Endothelial cell of umbilical vein (primary cell): ENCODE measurements around the gene FYB1. TPM values are rescaled to one million over a fixed set of nuclear protein-coding genes. Genes with fewer than 3 reads are reported as not detected.

Experiments used
- BruUV-seq: library from RNA; stranded (reverse); fragments of 400-500 nt; replicated peaks from 2 replicates; lab custom pipeline; 2021; lab: Mats Ljungman, UMichigan
- CTCF ChIA-PET: fragments of 300-600, 350-600 bp; sonication (Branson Sonifier 250); formaldehyde crosslinking; loops from one replicate; lab custom pipeline; 2021; ENCODE audit warnings: antibody characterized with exemption, inconsistent platforms; lab: Charles Lee
- POLR2A ChIA-PET: fragments of 300-600, 350-600 bp; sonication (Branson Sonifier 250); formaldehyde crosslinking; loops from one replicate; lab custom pipeline; 2021; ENCODE audit warnings: antibody characterized with exemption, inconsistent platforms; lab: Charles Lee
- DNase-seq: peaks from one replicate; pipeline ENCODE4 v3.0.0-alpha.2; 2011; ENCODE audit warnings: low read depth, low spot score
- FAIRE-seq: peaks from 2 replicates; lab custom pipeline; 2011; peaks lifted over from hg19 to GRCh38; lab: Jason Lieb, UNC
- H2AFZ ChIP-seq: 2 replicates; pipeline ENCODE4 v1.6.0; 2012; ENCODE audit warnings: low read depth, low read length, control low read depth, inconsistent platforms
- H3K27ac ChIP-seq: 2 replicates; pipeline ENCODE4 v1.5.1; 2011; ENCODE audit warnings: low read depth, mild to moderate bottlenecking, control low read depth, low read length, moderate library complexity; ENCODE audit not compliant: insufficient read depth
- H3K27me3 ChIP-seq, 2 experiments: 2 replicates each; pipeline versions ENCODE4 v1.6.0 to v1.6.1; 2011; ENCODE audit warnings: low read length in 2 of 2, mixed read lengths in 1 of 2; ENCODE audit not compliant: control insufficient read depth in 2 of 2, insufficient read depth in 2 of 2
- H3K36me3 ChIP-seq, 2 experiments: 2 replicates in 1 of 2; 3 replicates in 1 of 2; pipeline ENCODE4 v1.5.1; 2011; ENCODE audit warnings: low read length in 2 of 2, mild to moderate bottlenecking in 1 of 2, moderate library complexity in 1 of 2; ENCODE audit not compliant: control insufficient read depth in 2 of 2, insufficient read depth in 2 of 2; ENCODE audit errors: extremely low read depth in 1 of 2
- H3K4me1 ChIP-seq: 3 replicates; pipeline ENCODE4 v1.5.1; 2011; ENCODE audit warnings: mild to moderate bottlenecking, low read length; ENCODE audit not compliant: control insufficient read depth, insufficient read depth; ENCODE audit errors: extremely low read depth
- H3K4me2 ChIP-seq: 2 replicates; pipeline ENCODE4 v1.6.1; 2011; ENCODE audit warnings: low read length, control low read depth, mixed read lengths; ENCODE audit not compliant: insufficient read depth
- H3K4me3 ChIP-seq, 3 experiments: fragments of 200-600 bp in 1 of 3; sonication (generic), shearing (Covaris generic) in 1 of 3; replicated peaks in 1 of 3; 2 replicates each; pipeline ENCODE4 v1.5.1; 2011 to 2016; ENCODE audit warnings: control low read depth in 3 of 3, low read length in 3 of 3, mild to moderate bottlenecking in 2 of 3, inconsistent platforms in 1 of 3, low read depth in 1 of 3, moderate library complexity in 1 of 3; ENCODE audit not compliant: insufficient read depth in 1 of 3
- H3K79me2 ChIP-seq: 2 replicates; pipeline ENCODE4 v1.6.0; 2012; ENCODE audit warnings: low read length, inconsistent platforms; ENCODE audit not compliant: control insufficient read depth, insufficient read depth
- H3K9ac ChIP-seq: replicated peaks from 2 replicates; pipeline ENCODE3; 2011; ENCODE audit warnings: low read length, control low read depth; ENCODE audit not compliant: insufficient read depth; ENCODE audit errors: extremely low read depth
- H3K9me1 ChIP-seq: replicated peaks from 3 replicates; pipeline ENCODE4 v1.6.0; 2011; ENCODE audit warnings: mild to moderate bottlenecking, low read length; ENCODE audit not compliant: control insufficient read depth, insufficient read depth; ENCODE audit errors: extremely low read depth
- H3K9me3 ChIP-seq: replicated peaks from 2 replicates; pipeline ENCODE4 v1.5.1; 2012; ENCODE audit warnings: low read length, inconsistent platforms; ENCODE audit not compliant: control insufficient read depth, insufficient read depth
- H4K20me1 ChIP-seq: replicated peaks from 2 replicates; pipeline ENCODE3; 2011; ENCODE audit warnings: mild to moderate bottlenecking, low read length; ENCODE audit not compliant: control insufficient read depth, insufficient read depth; ENCODE audit errors: extremely low read depth
- EZH2 ChIP-seq: IDR thresholded peaks from 2 replicates; pipeline ENCODE4 v1.6.1; 2012; ENCODE audit warnings: borderline replicate concordance, low read depth, mild to moderate bottlenecking, moderate library complexity, low read length, inconsistent platforms; ENCODE audit not compliant: severe bottlenecking
- FOS ChIP-seq: IDR thresholded peaks from 2 replicates; pipeline ENCODE4 v1.6.1; 2011; ENCODE audit warnings: mild to moderate bottlenecking, low read length, moderate library complexity, borderline replicate concordance; ENCODE audit not compliant: insufficient read depth
- GATA2 ChIP-seq: IDR thresholded peaks from 2 replicates; pipeline ENCODE4 v1.7.0; 2011; ENCODE audit warnings: low read depth, mild to moderate bottlenecking, moderate library complexity, mixed read lengths, low read length; ENCODE audit not compliant: insufficient read length, insufficient read depth
- JUN ChIP-seq: IDR thresholded peaks from 2 replicates; pipeline ENCODE4 v1.6.1; 2011; ENCODE audit warnings: borderline replicate concordance, low read depth; ENCODE audit not compliant: insufficient read length, insufficient read depth
- MYC ChIP-seq: IDR thresholded peaks from one replicate; pipeline ENCODE4 v1.6.1; 2011; ENCODE audit warnings: mild to moderate bottlenecking, low read depth, low read length
- POLR2A ChIP-seq: IDR thresholded peaks from 2 replicates; pipeline ENCODE4 v1.6.1; 2012; ENCODE audit warnings: low read depth, mild to moderate bottlenecking, control low read depth, low read length
- POLR2AphosphoS5 ChIP-seq: IDR thresholded peaks from 2 replicates; pipeline ENCODE4 v1.6.1; 2012; ENCODE audit warnings: low read depth, mild to moderate bottlenecking, control low read depth, low read length, moderate library complexity; ENCODE audit not compliant: insufficient read depth
- dilution Hi-C: fragments of 300-500 bp; cut with MboI; formaldehyde crosslinking; loops from one replicate; pipeline ENCODE4 v1.15.0; 2019; ENCODE audit warnings: low sequenced_read_pairs; ENCODE audit not compliant: extremely low pct_ligation_motif_present
- intact Hi-C: fragments of 100-400 bp; cut with micrococcal nuclease; formaldehyde crosslinking; loops from one replicate; pipeline ENCODE4 v1.10.0; 2022
- polyA plus RNA-seq, 4 experiments: library from polyadenylated mRNA; depleted of rRNA in 3 of 4; stranded (reverse) in 3 of 4; unstranded in 1 of 4; fragments of >200 nt; gene quantifications; 2 replicates each; pipeline versions ENCODE4 v1.2.1 to v1.2.3, GENCODE V29; 2011 to 2012; ENCODE audit warnings: missing spikeins in 1 of 4
- total RNA-seq: library from RNA; stranded (reverse); gene quantifications from 2 replicates; pipeline ENCODE4 v1.2.3, GENCODE V29; 2021
- TF ChIP-seq, protein P1 (sequence below): IDR thresholded peaks from 2 replicates; pipeline ENCODE4 v1.6.1; 2011; ENCODE audit not compliant: insufficient read depth, insufficient read length
- TF ChIP-seq, protein P2 (sequence below), 2 donors: IDR thresholded peaks; 1 replicate in 1 of 2; 2 replicates in 1 of 2; pipeline ENCODE4 v1.5.1; 2011; ENCODE audit warnings: low read length in 2 of 2, mild to moderate bottlenecking in 2 of 2, moderate library complexity in 2 of 2, control low read depth in 1 of 2, inconsistent platforms in 1 of 2, low read depth in 1 of 2; ENCODE audit not compliant: insufficient read depth in 1 of 2; ENCODE audit errors: extremely low read depth in 1 of 2

Gene FYB1
- total and polyA plus RNA-seq, 2 donors (not counting 3 experiments of a cell fraction or from before 2014, with no cell fraction given) = 0.44 TPM; not detected in 1

DNA sequence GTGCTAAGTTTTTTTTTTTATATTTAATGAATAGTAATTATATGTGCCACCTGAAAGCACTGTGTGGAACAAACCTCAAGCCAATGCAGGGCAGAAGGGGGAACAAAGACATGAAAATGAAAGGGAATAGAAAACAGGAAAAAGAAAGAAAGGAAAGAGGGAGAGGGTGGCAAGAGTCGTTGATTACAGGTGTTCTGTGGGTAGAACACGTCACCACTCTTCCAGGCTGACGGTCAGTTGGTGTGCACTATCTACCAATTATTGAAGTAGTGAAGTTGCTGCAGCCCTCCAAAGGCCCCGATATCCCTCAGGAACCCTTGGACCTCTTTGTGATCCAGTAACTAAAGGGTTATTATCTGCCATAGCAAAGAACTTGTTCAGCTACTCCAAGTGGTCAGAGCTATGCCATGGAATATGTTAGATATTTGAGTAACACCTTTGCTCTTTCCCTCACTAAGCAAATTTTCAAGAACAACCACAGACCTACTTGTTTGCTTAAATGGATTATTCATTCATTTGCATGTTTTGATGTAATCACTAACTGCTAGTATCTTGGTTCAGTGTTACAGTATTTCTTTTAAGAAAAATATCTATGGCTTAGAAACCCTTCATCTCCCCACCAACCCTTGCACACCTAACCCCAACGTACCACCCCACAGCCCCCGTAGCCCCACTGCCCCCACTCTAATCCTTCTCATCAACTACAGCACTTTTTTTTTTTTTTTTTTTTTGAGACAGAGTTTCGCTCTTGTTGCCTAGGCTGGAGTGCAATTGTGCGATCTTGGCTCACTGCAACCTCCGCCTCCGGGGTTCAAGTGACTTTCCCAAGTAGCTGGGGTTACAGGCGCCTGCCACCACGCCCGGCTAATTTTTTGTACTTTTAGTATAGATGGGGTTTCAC, 31.3 kb downstream of the FYB1 start:
- dilution Hi-C loops = no loop called here
- no peaks in the 10 kb centered on the region for H3K27me3 ChIP-seq
- CTCF ChIA-PET = interaction anchor here (0.9 to 1.4 kb wide), 5 partner anchors 7 to 30 kb away, joined by 3 to 8 read pairs (median 3); no protein-coding TSS in a partner anchor

More for the DNA sequence above, 31.3 kb downstream of the FYB1 start:
- POLR2A ChIA-PET = no interaction called here
- no peak overlapping the region for H3K4me3 ChIP-seq
- H4K20me1 ChIP-seq = no peaks in the 10 kb centered on the region
- H3K9me3 ChIP-seq = no peaks in the 10 kb centered on the region
- H3K4me1 ChIP-seq = no peaks in the 10 kb centered on the region
- no peaks in the 10 kb centered on the region for H3K9me1 ChIP-seq
- TF ChIP-seq, protein P1, sequence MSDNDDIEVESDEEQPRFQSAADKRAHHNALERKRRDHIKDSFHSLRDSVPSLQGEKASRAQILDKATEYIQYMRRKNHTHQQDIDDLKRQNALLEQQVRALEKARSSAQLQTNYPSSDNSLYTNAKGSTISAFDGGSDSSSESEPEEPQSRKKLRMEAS = no peak
- TF ChIP-seq FOS = no peak
- no peak for TF ChIP-seq JUN
- no peak for TF ChIP-seq POLR2AphosphoS5
- TF ChIP-seq GATA2 = no peak
- TF ChIP-seq POLR2A = no peak
- no peak for TF ChIP-seq MYC
- TF ChIP-seq, protein P2, sequence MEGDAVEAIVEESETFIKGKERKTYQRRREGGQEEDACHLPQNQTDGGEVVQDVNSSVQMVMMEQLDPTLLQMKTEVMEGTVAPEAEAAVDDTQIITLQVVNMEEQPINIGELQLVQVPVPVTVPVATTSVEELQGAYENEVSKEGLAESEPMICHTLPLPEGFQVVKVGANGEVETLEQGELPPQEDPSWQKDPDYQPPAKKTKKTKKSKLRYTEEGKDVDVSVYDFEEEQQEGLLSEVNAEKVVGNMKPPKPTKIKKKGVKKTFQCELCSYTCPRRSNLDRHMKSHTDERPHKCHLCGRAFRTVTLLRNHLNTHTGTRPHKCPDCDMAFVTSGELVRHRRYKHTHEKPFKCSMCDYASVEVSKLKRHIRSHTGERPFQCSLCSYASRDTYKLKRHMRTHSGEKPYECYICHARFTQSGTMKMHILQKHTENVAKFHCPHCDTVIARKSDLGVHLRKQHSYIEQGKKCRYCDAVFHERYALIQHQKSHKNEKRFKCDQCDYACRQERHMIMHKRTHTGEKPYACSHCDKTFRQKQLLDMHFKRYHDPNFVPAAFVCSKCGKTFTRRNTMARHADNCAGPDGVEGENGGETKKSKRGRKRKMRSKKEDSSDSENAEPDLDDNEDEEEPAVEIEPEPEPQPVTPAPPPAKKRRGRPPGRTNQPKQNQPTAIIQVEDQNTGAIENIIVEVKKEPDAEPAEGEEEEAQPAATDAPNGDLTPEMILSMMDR (IDR thresholded peaks at IDR 0.05; ENCODE audit: extremely low read depth in 1 of 2, insufficient read depth in 1 of 2, low read depth in 1 of 2, low read length in 2 of 2) = no peak
- TF ChIP-seq EZH2 = no peak
- H3K9ac ChIP-seq = no peak overlapping the region
- no peak overlapping the region for H2AFZ ChIP-seq
- H3K4me2 ChIP-seq = no peak overlapping the region
- no peak for DNase-seq
- H3K79me2 ChIP-seq = no peaks in the 10 kb centered on the region
- no peak overlapping the region for H3K27ac ChIP-seq
- H3K36me3 ChIP-seq = no peaks in the 10 kb centered on the region
- no peak for FAIRE-seq
- intact Hi-C loops = no loop called here
- BruUV-seq = no TSS peak
